ENCODE results near the gene CALD1. TPM values are rescaled to one million over a fixed set of nuclear protein-coding genes. Genes with fewer than 3 reads are reported as not detected.
A peak's percentile ranks its signal among the peaks of the same experiment; 100 is the strongest.

The CALD1 gene
- total RNA-seq, 2 donors from 2014 or later, result 57.0 to 72.6 TPM

DNA sequence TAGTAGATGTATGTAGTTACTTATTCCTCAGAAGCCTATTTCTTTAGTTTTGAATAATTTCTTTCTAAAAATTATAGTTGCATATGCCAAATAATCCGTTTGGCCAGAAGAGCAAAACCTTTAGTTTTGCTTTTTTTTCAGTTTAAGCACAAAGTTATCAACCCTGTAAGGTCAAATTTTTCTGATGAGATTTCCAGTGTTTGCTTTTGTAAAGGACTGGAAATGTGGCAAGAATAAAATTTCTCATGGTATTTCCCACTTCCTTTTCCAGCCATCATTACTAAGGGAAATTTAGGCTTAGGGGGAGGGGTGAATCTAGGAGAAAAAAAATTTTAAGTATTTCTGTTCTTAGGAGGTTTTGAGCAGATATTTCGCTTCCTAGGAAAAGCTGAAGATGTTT lies 7.6 kb downstream of the CALD1 start:
- Histone ChIP-seq H3K36me3 (replicated peaks in 1 of 2; ENCODE audit: insufficient read depth in 1 of 2, low read depth in 2 of 2) (no peaks in the 10 kb centered on the region), H3K4me3 (no peak overlapping the region), H3K27ac (no peak overlapping the region), H3K27me3 (no peaks in the 10 kb centered on the region), H3K4me1 (no peaks in the 10 kb centered on the region), H3K9me3 (no peaks in the 10 kb centered on the region)
- DNase-seq (no peak), ATAC-seq (no peak)
- no peak for TF ChIP-seq POLR2A (IDR thresholded peaks at IDR 0.05)
- TF ChIP-seq, protein P1, sequence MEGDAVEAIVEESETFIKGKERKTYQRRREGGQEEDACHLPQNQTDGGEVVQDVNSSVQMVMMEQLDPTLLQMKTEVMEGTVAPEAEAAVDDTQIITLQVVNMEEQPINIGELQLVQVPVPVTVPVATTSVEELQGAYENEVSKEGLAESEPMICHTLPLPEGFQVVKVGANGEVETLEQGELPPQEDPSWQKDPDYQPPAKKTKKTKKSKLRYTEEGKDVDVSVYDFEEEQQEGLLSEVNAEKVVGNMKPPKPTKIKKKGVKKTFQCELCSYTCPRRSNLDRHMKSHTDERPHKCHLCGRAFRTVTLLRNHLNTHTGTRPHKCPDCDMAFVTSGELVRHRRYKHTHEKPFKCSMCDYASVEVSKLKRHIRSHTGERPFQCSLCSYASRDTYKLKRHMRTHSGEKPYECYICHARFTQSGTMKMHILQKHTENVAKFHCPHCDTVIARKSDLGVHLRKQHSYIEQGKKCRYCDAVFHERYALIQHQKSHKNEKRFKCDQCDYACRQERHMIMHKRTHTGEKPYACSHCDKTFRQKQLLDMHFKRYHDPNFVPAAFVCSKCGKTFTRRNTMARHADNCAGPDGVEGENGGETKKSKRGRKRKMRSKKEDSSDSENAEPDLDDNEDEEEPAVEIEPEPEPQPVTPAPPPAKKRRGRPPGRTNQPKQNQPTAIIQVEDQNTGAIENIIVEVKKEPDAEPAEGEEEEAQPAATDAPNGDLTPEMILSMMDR (IDR thresholded peaks at IDR 0.05), result no peak
- intact Hi-C loops (cut with DNase I), result no loop called here
- 59 to 62% methylated on average over 2 of the region's 2 CpGs for WGBS, 2 donors

DNA sequence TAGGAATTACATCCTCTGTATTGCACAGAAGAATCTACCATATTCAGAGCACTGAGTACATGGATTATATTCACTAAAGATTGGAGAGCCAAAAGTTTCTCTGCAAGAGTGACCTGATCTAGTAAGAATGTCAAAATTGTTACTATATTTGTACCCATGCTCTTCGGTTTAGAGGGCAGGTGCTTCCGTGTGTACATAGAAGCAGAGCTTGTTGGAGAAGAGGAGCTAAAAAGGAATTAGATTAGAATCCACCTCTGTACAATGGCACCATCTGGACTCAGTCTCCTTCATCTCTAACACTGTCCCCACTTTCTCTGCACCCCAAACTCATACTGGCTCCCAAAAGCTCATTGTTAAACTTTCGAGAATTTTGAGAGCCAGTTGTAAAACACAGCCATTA lies 8.3 kb downstream of the CALD1 start:
- intact Hi-C loops (cut with DNase I), result no loop called here
- Histone ChIP-seq H3K4me1 (no peaks in the 10 kb centered on the region), H3K9me3 (no peaks in the 10 kb centered on the region), H3K4me3 (no peak overlapping the region), H3K27me3 (no peaks in the 10 kb centered on the region), H3K27ac (no peak overlapping the region), H3K36me3 (replicated peaks in 1 of 2; ENCODE audit: insufficient read depth in 1 of 2, low read depth in 2 of 2) (no peaks in the 10 kb centered on the region)
- TF ChIP-seq, protein P1 (IDR thresholded peaks at IDR 0.05), result no peak
- no peak for TF ChIP-seq POLR2A (IDR thresholded peaks at IDR 0.05)
- WGBS, 2 donors, result 60 to 65% methylated on average over 3 of the region's 3 CpGs
- ATAC-seq, result no peak
- DNase-seq, result no peak

DNA sequence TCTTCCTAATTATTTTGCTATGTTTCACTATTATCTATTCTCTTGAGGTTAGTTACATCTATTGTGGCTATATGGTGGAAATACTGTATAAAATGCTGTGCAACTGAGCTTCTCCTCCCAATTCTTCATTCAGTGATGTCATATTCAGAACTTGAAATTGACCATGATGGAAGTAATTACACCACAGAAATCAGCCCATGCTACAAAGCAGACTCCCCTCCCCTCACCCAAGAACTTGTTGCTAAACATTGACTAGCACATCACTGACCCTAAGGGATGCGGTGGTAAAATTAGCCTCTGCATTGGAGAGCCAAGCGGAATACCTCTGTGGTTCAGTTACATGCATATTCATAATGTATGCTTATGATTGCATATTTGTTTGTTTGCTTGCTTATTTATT lies 8.8 kb downstream of the CALD1 start:
- WGBS, 2 donors, result 95 to 98% methylated on average over 2 of the region's 2 CpGs
- intact Hi-C loops (cut with DNase I), result no loop called here

DNA sequence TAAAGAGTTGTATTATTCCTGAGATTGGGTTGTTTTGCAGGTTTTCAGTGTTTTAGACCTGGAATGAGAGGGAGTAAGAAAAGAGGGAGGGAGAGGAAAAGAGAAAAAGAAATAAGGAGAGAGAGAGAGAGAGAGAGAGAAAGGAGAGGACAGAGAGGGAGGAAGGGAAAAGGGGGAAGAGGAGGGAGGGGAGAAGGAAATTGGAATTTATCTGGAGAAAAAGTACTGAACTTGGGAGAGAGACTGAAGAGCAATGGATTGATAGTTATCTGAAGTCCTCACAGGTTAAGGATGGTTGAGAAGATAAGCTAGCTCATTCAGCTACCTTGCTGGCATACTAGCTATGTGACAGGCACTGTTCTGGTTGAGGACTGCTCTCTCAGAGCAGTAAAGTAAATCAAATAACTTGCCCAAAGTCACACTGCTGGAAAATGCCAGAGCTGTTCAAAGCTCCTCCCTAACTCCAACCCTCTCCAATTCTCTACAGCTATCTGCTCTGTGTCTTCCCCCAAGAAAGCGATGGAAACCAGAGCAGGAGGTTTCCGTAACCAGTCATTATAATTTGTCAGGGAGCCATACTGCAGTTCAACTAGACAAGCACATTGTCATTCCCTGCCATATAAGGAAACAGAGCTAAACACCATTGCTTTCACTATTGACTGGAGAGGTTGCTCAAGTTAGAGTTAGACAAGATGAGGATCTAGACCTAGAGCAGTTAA lies 10.7 kb downstream of the CALD1 start:
- no peaks in the 10 kb centered on the region for H3K36me3 ChIP-seq (replicated peaks in 1 of 2; ENCODE audit: insufficient read depth in 1 of 2, low read depth in 2 of 2)
- no peaks in the 10 kb centered on the region for H3K27me3 ChIP-seq
- DNase-seq (peak in 1 of 4 donors; percentile 26), ATAC-seq (peak; percentile 53)
- H3K4me3 ChIP-seq, result no peak overlapping the region
- no peaks in the 10 kb centered on the region for H3K4me1 ChIP-seq
- no peak for TF ChIP-seq POLR2A (IDR thresholded peaks at IDR 0.05)
- TF ChIP-seq, protein P1 (IDR thresholded peaks at IDR 0.05), result no peak
- H3K9me3 ChIP-seq, result no peaks in the 10 kb centered on the region
- intact Hi-C loops (cut with DNase I), result no loop called here
- peak overlapping the region in 1 of 4 donors; percentile 21 for H3K27ac ChIP-seq
- 69 to 71% methylated on average over 2 of the region's 2 CpGs for WGBS, 2 donors

More for the DNA sequence above, 8.8 kb downstream of the CALD1 start:
- no peaks in the 10 kb centered on the region for H3K36me3 ChIP-seq (replicated peaks in 1 of 2; ENCODE audit: insufficient read depth in 1 of 2, low read depth in 2 of 2)
- H3K27me3 ChIP-seq, result no peaks in the 10 kb centered on the region
- H3K4me3 ChIP-seq, result no peak overlapping the region
- DNase-seq, result no peak
- no peaks in the 10 kb centered on the region for H3K4me1 ChIP-seq
- ATAC-seq, result no peak
- TF ChIP-seq POLR2A (IDR thresholded peaks at IDR 0.05), result no peak
- TF ChIP-seq, protein P1 (IDR thresholded peaks at IDR 0.05), result no peak
- no peaks in the 10 kb centered on the region for H3K9me3 ChIP-seq
- no peak overlapping the region for H3K27ac ChIP-seq

DNA sequence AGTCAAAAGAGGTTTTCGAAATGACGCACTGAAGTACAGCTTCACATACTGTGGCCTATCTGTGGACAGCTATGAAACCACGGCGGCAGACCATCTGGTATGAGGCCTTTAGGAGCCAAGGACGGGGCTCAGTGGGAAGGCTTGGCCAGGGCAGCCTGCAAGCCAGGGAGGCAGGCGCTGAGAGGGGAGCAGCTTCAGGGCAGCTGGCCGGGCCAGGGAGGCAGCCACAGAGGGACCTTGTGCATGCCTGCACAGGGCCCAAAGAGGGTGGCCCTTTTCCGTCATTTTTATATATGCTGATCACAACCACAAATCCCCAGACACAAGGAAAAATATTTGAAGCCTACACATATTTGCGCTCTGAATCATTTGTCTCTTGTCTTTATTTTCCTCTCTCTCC lies 13.5 kb downstream of the CALD1 start:
- ATAC-seq (peak; percentile 48), DNase-seq (peak; percentile 16 to 38 (median 24))
- no peaks in the 10 kb centered on the region for H3K9me3 ChIP-seq
- H3K36me3 ChIP-seq (replicated peaks in 1 of 2; ENCODE audit: insufficient read depth in 1 of 2, low read depth in 2 of 2), result no peaks in the 10 kb centered on the region
- TF ChIP-seq, protein P1 (IDR thresholded peaks at IDR 0.05), result no peak
- TF ChIP-seq POLR2A (IDR thresholded peaks at IDR 0.05), result no peak
- peak overlapping the region in 1 of 4 donors; percentile 1 for H3K27ac ChIP-seq
- no peaks in the 10 kb centered on the region for H3K27me3 ChIP-seq
- WGBS, 2 donors, result 85 to 95% methylated on average over 7 to 9 of the region's 9 CpGs
- intact Hi-C loops (cut with DNase I), result no loop called here
- H3K4me3 ChIP-seq, result no peak overlapping the region
- H3K4me1 ChIP-seq, result no peaks in the 10 kb centered on the region

All from body of pancreas (tissue), 4 donors.